GM21381 (cell line): ENCODE results near the gene GNB1.
A peak's percentile ranks its signal among the peaks of the same experiment; 100 is the strongest.

Experiments used
- ATAC-seq: cut with Tn5 transposase; IDR thresholded peaks from one replicate; pipeline ENCODE4 v1.9.1; 2021; ENCODE audit warnings: mild to moderate bottlenecking, moderate library complexity; ENCODE audit not compliant: unreplicated experiment

The GNB1 gene

GRCh38 chr1:1922956-1923833 lies 32.3 kb upstream of the GNB1 start:
- no peak for ATAC-seq

DNA sequence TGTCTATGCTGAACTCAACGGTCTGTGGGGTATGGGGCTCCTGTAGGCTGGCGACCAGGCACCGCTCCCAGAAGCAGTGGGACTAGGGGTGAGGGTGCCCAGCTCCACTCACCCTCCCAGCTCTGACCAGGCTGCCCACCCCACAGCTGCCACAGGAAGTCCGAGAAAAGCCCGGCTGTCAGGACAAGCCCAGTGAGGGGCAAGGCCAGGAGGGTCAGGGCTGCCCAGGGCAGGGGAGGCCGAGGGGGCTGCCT lies 31.7 kb upstream of the GNB1 start:
- no peak for ATAC-seq

GRCh38 chr1:1921901-1922701 lies 31.2 kb upstream of the GNB1 start:
- no peak for ATAC-seq

DNA sequence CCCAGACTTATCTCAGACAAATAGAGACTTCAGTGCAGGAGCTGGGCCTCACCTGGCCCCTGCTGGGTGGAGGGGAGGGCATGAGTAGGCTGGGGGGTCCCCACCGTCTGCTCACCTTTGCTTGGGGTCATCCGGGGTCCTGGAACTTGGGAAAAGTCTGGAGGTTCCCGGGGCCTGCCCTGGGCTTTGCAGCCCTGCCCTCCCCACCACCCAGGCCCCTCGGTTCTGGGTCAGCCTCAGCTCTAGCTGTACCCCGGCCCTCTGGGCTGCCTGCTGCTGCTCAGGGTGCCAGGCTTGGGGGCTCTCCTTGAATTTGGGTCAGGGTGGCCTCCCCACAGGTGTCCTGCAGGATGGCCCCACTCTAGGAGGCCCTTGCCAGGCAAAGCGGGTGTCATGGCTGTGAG lies 30.6 kb upstream of the GNB1 start:
- ATAC-seq, result no peak

DNA sequence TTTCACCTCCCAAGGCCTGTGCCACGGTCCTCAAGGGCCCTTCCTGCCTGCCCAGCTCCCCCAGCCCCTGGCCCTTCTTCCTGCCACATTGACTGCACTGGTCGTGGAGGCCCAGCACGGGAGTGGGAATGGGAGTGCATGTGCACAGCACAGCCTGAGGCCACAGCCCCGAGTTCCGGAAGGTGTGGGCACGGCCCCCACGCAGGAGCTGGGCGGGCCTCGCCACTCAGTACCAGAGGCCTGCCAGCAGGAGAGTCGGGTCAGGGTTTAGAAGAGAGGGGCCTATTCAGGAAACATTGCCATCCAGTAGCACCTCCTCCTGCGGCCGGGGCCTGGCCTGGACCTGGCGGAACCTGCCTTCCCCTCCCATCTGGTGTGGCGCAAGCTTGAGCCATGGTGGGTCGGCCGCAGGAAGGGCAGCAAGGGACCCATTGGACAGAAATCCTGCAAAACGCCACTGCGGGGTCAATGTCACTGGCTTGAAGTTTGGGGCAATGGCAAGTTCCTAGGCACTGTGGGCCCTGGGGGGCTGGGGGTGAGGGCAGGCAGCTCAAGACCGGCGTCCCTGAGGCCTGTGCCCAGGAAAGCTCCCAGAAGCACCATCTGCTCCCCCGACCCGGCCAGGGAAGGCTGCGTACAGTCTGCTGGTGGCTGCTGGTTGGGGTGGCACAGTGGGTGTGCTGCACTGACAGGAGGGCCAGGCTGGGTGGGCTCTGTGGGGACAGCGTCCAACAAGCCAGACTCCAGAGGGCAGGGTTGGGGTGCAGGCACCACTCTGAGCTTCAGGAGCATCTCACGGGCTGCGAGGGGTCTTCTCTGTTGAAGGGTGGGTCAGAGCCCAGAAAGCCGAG lies 29.9 kb upstream of the GNB1 start:
- ATAC-seq, result no peak

DNA sequence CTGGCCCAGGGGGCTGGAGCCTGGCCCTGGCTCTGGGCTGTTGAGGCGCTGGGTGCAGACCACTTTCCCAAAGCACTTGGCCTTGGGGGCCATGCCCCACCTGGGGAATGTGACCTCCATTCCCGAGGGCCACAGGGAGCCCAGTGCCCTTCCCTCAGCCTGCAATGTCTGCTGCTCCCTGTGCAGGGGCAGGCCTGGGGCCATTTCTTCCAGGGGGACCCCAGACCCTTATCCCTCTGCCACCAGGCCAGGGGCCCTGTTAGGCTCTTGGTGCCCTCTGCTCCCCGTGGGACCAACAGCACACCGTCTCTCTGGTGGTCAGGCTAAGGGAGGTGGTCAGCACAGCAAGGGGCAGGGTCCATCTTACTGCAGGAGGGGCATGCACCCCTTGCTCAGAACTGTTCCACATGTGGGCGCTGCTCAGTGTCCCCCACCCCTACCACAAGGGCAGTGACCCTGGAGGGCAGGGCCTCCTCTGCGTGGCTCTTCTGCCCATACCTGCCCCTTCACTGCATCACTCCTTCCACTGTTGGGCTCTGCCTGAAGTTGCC lies 29.2 kb upstream of the GNB1 start:
- no peak for ATAC-seq

DNA sequence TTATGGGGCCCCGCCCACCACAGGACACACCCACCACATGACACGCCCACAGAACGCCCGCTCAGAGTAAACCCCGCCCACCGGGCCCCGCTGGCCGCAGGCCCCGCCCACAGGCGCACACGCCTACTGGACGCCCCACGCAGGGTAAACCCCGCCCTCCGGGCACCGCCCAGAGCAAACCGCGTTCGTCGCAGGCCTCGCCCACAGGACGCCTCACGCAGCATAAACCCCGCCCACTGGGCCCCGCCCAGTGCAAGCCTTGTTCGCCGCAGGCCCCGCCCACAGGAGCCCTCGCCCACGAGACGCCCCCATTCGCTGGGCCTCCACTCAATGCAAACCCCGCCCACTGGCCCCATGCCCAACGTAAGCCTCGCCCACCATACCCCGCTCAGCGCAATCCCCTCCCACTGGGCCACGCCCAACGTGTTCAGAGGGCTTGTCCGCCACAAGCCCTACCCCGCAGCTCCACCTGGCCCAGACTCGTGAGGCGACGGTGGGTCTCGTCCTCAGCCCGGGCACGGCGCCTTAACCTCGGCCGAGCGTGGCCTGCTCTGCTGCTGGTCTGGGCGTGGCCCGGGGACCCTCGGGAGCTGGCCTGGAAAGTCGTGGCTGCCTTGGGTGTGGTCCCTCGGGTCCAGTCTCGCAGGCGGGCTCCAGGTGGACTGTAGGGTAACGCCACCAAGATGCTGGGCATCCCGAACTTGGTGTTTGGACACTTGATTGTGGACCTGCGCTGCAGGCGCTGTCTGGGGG lies 28.6 kb upstream of the GNB1 start:
- ATAC-seq, result peak; percentile 79

DNA sequence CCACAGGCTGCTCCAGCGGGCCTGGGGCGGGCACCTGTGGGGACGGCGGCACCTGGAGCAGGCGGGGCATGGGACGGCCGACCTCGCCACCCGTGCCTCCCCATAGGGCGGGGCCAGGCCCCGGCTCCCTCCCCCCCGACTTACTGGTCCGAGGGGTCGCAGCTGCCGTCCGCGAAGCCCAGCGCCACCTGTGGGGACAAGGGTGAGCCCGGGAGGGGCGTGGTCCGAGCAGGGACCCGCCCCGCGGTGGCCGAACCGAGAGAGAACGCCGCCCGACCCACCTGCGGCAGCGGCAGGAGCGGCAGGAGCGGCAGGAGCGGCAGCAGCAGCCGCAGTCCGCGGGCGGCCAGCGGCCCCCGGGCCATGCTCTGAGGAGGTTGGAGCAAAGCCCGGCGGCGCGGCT lies 28.0 kb upstream of the GNB1 start, which contains the start of gene TMEM52:
TMEM52 (minus strand) TSS at position 379 of the 403 bp plus-strand sequence; CDS start at position 365, 14 bp downstream.
- peak; percentile 23 for ATAC-seq

DNA sequence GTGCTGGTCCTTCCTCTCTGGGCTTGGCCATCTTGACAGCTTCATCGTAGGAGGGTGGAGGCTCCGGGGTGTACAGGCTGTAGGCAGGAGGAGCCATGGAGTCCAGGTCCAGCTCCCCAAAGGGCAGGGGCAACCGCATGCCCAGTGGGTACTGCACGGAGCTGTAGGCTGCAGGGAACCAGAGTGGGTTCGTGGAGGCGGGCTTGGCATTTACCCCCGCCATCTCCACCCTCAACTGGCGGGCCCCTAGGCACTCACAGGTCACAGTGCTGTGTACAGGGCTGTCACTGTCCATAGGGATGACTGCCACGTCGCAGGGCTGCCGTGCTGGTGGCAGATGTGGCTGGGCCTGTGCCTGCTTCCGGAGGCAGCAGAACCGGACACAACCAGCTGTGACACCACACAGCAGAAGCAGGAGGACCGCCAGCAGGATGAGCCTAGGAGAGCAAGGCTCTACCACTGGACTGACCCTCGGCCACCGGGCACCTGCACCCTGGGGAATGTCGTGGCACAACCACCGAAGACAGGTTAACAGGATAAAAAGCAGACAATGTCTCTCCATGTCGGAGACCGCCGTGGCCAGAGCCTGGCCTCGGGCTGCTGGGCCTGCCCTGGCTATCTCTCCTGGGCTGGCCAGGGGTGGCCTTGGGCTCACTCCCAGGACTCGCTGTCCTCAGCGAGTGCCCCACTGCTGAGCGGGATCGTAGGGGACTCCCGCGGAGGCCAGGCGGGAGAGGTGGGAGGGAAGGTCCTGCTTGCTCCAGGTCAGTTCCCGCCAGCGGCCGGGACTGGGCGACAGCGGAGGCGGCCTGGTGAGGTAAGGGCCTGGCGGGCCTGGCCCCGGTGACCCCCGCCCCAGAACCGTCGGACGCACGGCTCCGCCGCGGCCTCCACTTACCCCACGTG lies 27.4 kb upstream of the GNB1 start:
- no peak for ATAC-seq

DNA sequence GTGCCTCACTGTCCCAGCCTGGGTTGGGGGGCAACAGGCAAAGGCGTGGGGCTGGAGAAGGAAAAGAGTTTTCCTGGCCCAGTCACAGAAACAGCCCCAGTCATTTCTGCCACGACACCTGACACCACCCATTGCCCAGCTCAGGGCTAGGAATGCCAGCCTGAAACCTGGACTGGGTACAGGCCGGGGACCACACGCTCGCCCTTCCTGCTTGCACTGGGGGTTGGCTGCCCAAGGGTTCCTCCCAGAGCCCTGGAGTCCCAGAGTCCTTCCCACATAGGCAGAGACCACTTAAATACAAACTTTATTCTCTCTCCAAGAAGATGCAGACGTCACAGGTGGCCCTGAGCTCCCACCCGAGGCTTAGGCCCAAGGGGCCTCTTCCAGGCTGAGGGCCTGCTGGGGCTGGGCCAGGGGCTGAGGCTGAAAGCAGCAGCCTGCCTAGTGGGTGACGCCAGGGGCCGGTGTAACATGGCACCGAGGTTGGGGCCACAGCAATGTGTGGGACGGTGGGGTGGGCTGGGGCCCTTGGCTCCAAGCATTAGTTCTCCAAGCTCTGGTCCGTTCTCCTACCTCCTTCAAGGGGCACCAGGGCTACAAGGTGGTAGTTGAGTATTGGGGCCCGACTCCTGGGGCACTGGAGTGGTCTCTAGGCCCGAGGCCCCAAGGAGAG lies 26.6 kb upstream of the GNB1 start:
- ATAC-seq, result no peak

- no peak for ATAC-seq
Observed at GRCh38 chr1:1916851-1917251, 26.0 kb upstream of the GNB1 start.

DNA sequence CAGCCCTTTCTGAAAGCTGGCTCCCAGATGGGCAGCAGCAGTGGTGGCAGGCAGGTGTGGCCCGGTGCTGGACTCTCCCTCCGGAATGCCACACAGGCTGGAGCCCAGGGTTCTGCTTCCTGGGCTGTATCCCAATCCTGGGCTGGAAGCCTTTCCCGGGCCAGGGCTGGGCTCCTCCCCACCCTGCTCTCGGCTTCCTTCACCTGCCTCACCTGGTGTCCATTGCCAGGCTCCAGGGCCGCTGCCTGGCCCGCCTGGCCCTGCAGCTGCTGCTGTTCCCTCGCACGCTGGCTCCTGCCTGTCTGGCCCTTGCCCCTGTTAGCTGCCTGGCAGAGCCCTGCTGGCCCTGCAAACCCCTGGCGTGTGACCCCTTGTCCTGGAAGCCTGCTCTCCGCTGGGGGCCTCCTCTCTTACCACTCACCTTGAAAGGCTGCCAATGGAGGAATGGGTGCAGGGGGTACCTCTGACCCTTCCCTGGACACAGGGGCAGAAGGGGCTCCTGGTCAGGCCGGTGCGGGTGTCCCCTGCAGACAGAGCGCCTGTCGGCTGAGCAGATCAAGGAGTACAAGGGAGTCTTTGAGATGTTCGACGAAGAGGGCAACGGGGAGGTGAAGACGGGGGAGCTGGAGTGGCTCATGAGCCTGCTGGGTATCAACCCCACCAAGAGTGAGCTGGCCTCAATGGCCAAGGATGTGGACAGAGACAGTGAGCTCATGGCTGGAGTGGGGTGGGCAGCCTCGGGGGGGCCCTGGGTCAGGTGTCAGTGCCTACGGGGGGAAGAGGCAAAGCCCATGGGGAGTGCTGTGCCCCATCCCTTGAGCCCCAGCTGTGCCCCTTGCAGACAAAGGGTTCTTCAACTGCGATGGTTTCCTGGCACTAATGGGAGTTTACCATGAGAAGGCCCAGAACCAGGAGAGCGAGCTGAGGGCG lies 25.3 kb upstream of the GNB1 start:
- ATAC-seq, result no peak

DNA sequence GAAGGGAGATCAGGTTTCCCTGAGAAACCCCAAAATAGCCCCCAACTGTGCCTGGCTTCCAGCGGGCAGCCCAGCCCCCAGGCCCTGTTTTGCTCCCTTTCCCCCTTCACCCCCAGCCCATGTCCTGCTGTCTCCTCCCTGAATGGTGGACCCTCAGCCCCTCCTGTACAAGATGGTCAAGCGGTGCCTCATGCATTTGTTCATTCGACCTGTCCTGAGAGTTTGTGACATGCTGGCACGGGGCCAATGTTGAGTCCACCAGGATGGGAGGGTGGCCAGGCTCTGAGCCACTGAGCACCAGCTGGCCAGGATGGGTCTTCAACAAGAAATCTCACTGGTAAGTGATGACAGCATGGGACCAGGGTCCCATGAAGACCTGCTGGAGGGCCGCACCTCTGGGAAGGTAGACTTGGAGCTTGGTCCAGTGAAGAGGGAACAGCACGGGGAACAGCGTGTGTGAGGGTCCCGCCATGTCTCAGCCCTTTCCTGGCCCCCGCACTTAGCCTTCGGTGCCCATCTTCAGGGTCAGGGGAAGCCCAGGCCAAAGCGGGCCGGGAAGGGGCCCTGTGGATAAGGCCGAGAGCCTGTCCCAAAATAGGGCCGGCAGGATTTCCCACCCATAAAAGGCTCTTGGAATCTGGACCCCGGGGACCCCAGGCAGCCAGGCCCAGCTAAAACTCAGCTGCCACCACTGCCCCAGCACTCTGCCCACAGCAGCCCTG lies 24.2 kb upstream of the GNB1 start, which contains the start of gene CALML6:
CALML6 (plus strand) TSS at position 290 of the 722 bp plus-strand sequence; CDS start at position 311, 21 bp downstream.
- ATAC-seq, result no peak

- ATAC-seq, result no peak
Observed at GRCh38 chr1:1914101-1914970, 23.4 kb upstream of the GNB1 start.

GRCh38 chr1:1911350-1912041 lies 20.6 kb upstream of the GNB1 start:
- no peak for ATAC-seq
